NCI-H2196 (cell line): ENCODE measurements around the gene RECK.
"Not testable (repeated sequence)": the region's sequence is repeated elsewhere in the genome, so short reads cannot be mapped to it uniquely, and the experiment has no call there.

ENCODE experiments used
- DNase-seq: peaks from one replicate; lab custom pipeline; 2025; ENCODE audit not compliant: unreplicated experiment; lab: John Stamatoyannopoulos, UW

The RECK gene

DNA sequence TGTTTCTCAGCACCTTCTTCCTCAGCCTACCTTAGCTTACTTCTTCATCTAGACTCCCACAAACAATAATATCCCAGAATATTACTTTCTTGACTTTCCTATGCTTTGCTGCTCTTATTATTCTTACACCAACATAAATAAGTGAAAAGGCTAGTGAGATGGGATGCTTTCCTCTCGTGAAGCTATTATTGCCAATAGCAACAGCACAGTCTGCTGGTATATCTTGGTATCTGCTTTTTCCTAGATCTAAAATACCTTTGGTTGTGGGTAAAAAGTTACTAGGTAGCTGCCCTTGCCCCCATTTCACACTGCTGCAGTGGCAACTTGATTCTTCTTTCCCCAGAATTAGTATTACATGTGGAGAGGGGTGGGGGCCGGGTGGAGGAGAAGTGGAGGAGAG is 73.7 kb downstream of the RECK start:
- no peak for DNase-seq

DNA sequence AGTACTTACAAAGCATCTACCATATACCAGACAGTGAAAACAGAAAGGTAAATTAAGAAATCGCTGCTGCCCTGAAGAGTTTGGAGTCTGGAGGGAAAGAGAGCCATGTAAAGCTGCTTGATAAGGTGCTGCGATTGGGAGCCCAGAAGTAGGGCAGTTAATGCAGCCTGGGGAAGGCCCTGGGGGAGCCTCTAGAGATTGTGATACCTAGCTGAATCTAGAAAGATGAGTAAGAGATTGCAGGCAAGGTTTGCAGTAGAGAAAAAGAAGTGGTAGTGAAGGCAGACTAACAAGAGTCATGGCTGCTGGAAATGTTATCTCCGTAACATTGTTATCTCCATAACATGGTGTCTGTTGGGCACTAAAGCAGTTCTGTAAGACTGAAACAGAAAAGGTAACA is 75.8 kb downstream of the RECK start:
- no peak for DNase-seq

DNA sequence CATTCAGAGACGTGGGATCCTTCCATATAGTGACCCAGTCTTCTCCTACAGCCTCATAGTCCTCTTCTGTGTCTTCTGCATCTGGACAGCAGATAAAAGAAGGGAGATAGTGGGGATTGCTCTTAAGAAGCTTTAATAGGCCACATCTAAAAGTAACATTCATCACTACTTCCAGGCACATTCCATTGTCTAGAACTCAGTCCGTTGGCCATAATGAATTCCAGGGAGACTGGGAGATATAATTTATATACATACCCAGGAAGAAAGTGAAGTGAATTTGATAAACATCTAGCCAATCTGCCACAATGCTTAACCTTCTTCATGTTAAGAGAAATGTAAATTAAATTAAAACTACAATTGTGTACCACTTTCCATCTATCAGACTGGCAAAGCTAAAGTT is 77.3 kb downstream of the RECK start:
- no peak for DNase-seq

DNA sequence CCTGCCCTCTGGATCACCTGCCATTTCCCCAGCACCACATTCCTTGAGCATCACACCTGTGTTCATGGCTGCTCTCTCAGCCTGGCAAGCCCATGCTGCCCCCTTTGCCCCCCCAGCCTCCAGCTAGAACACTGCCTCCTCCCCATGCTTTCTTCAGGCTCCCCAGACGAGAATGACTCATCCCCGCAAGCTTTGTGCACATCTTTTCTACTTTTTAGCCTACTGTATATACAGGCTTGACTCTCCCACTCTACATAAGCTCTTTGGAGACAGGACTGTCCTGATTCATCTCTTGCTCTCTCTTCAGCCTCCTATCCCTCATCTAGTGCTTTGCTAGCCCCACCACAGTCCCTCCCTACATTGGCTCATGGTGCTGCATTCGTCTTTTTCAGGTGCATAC is 79.9 kb downstream of the RECK start:
- no peak for DNase-seq

DNA sequence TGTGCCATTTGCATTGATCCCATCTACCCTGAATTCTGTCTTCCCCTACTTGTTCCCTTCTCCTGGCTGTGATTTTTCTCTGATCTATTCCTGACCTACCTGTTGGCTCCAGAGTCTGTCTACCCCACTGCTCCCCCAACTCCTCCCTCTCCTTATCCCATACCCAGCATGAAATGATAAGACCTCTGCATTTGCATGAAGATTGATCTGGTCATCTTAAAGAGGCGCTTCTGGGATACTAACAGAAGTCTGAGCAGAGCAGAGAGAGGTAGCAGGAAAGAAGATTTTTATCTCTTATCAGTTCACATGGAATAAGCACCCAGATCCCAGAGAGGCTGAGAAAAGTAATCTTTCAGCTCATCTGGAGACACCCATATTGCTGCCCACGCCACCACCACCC is 81.5 kb downstream of the RECK start:
- no peak for DNase-seq

DNA sequence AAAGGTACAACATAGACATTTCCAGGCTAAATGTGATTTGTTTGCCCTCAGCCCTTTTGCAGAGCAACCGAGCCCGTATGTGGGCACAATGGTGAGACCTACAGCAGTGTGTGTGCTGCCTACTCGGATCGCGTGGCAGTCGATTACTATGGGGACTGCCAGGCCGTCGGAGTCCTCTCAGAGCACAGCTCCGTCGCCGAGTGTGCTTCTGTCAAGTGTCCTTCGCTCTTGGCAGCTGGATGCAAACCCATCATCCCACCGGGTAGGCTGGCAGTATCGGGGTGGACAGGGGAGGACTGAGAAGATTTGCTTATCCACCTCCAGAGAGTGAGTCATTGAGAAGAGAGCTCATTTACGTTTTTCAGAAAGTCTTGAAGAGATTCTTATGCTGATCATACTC is 82.0 kb downstream of the RECK start:
- no peak for DNase-seq

DNA sequence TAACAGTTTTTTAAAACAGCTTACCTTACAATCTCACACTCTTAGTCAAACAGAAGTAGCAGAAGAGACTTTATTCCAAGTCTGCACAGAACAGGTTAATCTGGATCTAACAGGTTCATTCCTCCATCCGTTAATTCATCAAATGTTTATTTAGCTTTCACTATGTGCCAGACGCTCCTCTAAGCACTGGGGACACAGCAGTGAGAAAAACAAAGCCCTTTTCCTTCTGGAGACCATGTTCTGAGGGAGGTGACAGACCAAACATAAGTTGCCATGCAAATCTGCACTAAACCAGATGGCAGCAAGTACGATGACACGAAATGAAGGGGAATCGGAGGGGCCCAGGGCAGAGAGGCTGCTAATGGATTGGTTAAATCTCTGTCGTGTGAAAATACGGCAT is 82.8 kb downstream of the RECK start:
- DNase-seq = no peak

DNA sequence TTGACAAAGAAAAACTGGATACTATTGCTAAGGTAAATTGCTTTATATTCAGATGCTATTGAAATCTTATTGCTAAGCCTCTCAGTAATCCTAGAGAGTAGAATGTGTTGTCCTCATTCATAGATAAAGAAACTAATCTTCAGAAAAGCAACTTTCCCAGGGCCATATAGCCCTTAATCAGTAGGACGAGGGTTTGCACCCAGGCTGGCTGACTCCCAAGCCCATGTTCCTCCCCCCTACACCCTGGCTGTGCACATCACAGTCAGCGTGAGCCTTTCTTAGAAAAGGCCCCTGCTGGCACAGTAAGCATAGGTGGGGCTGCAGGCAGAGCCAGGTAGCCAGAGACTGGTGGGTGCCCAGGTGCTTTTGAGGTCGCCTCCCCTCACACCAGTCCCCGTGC is 84.0 kb downstream of the RECK start:
- no peak for DNase-seq

DNA sequence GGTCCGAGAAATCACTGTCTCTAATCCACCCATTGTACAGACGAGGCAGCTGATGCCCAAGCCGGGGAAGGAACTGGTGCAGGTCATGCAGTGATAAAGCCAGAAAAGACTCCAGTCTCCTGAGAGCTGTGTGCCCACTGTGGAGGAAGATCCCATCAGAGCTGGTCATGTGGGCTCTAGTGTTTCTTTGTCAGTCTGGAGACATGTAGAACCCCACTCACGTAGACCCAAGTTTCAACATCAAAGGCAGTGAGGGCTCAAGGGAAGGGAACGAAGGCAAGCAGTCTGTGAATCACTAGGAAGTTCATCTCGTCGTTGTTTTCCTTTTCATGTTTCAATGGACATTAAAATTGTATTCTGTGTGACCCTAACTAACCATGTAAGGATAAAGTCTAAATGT is 85.3 kb downstream of the RECK start:
- DNase-seq = no peak

DNA sequence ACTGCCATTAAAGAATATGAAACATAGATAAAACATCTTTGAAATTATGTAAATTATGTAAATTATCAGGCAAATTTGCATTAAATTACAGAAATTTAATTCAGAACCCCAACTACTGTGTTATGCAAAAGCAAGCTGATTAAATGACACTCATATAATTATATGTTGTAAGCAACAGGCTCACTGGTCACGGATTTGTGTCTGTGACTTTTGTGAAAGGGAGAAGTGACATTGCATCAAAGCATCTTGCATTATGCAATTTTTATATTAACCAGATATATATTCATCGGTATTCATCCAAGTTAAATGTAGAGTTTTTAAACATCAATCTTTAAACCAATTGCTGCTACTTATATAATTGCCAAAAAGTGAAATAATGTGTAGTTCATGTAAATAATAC is 86.8 kb downstream of the RECK start:
- no peak for DNase-seq

DNA sequence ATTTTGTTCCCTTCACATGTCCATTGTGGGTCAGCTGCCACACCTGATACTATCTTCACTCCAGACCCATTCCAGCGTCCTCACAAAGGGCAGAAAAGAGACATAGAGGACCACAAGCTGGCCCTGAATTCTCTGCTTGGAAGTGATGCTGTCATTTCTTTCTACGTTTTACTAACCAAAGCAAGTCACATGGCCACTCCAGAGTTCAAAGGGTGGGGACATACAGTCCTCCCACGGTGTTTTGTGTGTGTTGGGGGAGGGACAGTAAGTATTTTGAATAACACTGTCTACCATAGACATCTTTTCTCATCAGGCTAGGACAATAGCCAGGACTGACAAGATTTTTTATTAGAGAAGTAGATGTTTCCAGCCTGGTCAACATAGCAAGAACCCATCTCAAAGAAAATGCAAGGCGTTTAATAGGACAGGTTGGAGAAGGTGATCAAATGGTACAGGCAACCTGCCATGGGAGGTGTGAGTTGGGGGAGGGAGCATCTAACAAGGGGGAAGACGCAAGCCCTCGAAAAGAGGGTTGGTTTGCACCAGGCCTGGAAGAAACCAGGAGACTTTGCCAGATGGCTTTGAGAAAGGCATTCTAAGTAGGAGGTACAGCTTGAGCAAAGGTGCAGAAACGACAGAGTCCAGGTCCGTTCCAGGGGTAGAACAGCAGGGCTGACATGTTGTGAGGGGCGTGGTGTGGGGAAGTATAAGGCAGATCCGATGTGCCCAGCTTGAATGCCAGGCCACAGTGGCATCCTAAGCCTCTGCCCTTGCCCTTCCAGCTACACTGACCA is 88.5 kb downstream of the RECK start:
- no peak for DNase-seq

DNA sequence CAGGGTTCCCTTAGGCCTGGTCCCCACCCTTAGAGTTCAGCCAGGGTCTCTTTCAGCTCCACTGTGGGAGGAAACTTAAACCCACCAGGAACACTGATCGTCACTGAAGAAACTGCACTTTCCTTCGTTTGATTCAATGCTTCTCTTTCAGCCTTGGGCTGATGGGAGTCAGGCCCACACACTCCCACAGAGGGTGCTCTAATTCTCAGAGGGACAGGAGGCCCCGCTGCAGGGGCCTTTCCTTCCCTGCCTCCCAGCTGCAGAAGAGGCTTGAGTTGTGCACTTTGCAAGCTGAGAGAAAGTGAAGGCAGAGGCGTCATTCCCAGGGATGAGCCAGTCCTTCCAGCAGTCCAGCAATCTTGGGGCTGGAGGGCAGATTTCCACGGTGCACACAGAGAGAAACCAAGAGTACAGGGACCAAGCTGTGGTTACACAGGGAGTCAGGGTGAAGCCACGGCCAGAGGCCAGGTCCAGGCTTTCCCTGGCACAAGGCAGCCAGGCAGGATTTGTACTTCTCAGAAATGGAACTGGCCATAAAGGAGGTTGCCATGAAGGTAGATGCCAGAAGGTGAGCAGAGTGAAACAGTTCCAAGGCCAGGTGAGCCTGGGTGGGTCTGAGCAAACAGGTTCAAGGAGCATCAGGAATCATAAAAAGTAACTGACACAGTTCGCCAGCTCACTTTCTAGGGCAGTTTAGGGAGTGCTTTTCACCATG is 89.5 kb downstream of the RECK start:
- DNase-seq = no peak

DNA sequence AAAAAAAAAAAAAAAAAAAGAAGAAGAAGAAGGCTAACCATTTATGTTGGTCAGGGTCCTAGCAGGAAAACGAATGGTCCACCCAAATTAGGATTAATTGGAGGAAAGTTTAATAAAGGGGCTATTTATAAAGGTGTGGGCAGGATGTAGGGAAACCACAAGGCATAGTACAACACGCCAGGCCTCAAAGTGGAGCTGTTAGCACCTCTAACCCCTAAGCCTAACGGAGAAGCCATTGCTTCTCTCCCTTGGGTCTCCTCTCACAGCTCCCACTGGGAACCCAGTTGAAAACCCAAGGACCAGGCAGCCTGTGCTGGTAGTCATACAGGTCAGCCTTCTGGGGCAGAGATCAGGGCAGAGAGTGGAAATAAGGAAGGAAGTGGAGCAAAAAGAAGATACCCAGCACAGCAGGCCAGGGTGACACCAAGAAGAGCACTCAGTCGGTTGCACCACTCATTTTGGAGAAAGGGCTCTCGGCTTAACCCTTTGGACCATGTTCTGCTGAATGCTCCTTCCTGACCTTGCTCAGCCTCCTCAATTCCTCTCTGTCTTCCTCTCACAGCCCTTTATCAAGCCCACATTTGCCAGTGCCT is 91.0 kb downstream of the RECK start:
- DNase-seq = no peak

DNA sequence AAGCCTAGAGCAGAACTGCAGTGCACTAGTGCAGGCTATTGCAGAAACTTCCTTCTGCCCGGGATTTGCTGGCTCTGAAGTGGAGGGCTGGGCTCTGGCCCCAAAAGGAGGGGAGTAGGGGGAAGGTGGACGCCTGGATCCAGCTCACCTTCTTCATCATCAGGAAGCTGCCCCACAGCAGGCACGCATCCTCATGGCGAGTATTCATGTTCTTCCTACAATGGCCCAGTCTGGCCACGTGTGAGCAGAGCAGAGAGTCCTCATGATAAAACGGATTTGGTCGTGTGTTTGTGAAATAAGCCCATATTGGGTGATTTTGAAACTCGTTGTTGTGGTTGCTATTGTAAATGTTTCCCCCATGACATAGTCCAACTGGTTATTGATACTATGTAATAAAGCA is 91.6 kb downstream of the RECK start:
- DNase-seq = no peak

DNA sequence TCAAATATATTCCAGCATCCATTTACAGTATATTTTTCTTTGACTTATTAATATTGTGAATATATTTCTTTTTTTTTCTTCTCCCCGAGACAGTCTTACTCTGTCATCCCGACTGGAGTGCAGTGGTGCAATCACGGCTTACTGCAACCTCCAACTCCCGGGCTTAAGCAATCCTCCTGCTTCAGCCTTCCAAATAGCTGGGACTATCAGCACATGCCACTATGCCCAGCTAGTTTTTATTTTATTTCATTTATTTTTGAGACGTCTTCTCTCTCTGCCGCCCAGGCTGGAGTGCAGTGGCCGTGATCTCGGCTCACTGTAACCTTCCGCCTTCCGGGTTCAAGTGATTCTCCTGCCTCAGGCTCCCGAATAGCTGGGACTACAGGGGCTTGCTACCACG is 92.4 kb downstream of the RECK start:
- DNase-seq = no peak

DNA sequence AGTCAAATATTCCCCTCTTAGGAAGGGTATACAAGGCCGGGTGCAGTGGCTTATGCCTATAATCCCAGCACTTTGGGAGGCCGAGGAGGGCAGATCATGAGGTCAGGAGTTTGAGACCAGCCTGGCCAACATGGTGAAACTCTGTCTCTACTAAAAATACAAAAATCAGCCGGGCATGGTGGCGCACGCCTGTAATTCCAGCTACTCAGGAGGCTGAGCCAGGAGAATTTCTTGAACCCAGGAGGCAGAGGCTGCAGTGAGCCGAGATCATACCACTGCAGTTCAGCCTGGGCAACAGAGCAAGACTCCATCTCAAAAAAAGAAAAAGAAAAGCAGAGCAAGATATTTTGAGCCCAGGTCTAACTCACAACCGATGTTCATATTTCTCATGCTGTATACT is 95.0 kb downstream of the RECK start:
- DNase-seq = not testable (repeated sequence)

DNA sequence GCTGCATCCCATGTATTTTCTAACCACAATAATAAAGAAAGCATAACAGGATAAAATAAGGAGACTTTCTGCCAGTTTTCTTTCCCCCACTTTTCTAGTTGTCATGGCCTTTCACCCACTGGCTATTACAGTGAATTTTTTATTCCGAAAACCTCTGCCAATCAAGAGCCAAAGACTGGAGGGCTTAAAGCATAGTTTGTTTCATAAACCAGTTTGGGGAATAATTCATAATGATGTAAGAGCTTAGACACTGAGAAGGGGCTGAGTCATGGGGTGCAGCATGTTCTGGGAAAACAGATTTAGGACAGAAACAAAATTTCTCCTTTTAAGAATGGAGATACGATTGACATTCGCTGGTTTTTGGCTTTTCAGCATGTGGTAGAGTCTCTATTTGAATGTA is 95.4 kb downstream of the RECK start:
- no peak for DNase-seq

DNA sequence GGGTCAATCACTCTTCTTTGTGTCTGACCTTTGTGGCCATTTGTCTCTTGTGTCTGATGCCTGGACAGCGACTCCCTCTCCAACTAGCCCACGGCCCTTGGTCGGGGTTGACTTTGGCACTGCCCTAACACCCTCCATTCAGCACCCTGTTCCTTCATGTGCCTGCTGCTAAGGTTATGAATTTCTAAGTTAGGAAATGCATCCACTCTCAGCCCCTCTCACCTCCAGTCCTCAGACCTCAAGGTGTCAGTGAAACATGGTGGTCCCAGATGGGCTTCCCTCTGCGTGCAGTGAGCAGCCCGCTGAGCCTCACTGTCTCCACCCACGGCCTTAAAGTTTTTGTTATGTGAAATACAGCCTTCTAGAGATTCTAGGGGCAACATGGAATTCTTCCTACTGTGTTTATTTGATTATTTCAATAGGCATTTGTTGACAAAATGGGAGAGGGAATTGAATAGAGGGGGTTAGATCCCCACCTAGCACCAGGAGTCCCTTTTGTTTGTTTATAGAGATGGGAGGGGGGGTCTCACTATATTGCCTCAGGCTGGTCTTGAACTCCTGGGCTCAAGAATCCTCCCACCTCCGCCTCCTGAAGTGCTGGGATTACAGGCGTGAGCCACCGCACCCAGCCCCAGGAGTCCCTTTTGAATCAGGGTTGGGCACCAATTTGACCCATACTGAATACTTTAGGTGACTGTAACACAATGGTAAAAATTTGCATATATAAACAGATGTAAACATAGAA is 98.2 kb downstream of the RECK start:
- DNase-seq = no peak

DNA sequence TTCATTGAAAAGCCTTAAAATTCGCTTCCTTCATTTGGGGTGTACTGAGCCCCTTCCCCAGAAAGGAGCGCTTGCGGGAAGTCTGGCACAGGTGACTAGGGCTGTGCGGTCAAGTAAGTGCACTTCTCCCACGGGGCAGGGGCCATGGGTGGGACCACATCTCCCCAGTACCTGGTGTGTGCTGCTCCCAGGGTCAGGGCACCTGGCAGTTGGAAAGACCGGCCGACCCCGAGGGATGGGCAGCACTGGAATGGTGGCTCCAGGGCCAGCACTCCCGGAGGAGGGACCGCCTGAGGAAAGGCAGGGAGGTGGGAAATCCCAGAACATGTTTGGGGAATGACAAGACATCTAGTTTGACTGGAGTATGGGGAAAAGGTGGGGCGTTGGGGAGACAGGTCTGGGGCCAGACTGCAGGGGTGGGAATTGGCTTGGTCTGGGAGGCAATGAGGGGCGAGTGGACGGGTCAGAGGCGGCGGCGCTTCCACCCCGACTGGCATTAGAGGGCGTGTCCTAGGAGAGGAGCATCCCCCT is 99.1 kb downstream of the RECK start:
- no peak for DNase-seq

DNA sequence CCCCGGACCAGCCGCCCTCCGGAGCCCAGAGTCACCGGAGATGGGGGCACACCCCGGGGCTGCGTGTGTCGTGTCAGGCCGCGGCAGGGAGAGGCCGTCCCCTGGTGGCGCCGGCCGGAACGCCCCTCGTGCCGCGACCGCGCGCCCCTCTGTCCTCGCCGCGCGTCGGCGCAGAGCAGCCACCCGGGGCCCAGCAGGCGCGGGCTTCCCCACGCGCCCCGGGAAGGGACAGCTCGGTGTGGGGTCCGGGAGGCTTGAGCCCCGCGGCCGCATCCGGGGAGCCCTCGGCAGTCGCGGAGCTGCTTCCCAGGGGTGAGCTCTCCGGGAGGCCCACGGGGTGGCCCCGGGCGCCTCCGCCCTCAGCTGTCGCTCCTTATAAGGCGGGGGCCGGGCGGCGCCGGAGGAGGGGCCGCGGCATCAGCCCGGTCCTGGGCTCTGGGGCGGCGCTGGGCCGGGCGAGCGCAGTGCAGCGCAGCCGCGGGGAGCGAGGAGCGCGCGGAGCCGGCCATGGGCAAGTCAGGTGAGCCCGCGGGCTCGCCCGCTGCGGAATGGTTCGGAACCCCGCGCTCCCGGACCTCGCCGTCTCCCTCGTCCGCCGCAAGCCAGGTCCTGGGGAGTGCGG is 99.7 kb downstream of the RECK start, which contains the start of gene GLIPR2:
TSS of gene GLIPR2 (plus strand) at position 462 of the 622 bp plus-strand sequence. CDS start at position 508, 46 bp downstream.
- DNase-seq = peak; percentile 64

DNA sequence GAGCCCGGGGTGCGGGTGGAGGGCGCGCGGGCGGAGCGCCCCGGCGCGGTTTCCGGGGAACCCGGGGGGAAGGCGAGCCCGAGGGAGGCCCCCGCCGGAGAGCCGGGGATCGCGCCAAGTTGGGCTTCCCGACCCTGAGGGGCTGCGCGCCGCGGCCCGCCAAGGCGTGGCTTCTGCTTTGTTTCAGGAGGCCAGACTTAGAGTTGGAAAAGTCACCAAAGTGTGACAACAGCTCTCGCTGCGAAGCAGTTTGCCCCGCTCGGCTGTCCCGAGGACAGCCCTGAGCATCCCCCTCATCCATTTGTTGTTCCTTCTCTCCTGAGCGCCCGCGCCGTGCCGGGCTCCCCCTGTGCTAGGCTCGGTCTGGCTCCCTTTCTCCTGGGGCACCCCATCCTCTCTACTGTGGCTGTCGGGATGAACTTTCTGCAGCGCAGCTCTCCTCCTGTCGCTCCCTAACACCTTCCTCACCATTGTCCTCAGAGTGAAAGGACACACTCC is 100.2 kb downstream of the RECK start:
- DNase-seq = no peak
